ENCODE results near the gene MAP2K3.
"Not testable (repeated sequence)": the region's sequence is repeated elsewhere in the genome, so short reads cannot be mapped to it uniquely, and the experiment has no call there.

MAP2K3 gene

DNA sequence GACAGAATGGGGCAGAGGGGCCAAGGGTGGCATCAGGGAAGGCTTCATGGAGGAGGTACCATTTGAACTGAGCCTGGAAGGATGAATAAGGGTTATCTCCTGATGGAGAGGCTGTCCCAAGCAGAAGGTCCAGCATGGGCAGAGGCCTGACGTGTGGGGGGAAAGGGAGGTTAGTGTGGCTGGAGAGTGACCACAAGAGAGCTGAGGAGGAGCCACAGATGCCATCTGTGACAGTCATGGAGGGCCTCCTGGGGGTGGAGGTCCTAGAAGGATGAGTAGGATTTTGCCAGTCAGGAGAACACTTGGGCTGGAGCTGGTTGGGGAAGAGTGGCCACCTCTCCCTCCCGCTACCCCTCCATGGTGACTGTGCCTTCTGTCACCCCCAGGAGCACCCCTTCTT, 29.2 kb downstream of the MAP2K3 start:
- DNase-seq: not testable (repeated sequence)

DNA sequence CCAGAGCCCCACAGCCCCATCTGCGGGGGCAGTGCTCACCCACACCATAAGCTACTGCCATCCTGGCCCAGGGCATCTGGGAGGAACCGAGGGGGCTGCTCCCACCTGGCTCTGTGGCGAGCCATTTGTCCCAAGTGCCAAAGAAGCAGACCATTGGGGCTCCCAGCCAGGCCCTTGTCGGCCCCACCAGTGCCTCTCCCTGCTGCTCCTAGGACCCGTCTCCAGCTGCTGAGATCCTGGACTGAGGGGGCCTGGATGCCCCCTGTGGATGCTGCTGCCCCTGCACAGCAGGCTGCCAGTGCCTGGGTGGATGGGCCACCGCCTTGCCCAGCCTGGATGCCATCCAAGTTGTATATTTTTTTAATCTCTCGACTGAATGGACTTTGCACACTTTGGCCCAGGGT, 29.8 kb downstream of the MAP2K3 start:
- DNase-seq: not testable (repeated sequence)

DNA sequence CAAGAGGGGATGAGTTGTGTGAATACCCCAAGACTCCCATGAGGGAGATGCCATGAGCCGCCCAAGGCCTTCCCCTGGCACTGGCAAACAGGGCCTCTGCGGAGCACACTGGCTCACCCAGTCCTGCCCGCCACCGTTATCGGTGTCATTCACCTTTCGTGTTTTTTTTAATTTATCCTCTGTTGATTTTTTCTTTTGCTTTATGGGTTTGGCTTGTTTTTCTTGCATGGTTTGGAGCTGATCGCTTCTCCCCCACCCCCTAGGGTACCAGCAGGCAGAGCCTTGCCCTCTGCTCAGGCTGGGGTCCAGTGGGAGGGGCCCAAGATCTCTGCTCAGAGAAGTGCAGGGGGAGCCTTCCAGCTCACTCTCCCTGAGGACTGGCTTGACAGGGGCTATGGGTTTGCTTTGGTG, 30.2 kb downstream of the MAP2K3 start:
- not testable (repeated sequence) for DNase-seq

DNA sequence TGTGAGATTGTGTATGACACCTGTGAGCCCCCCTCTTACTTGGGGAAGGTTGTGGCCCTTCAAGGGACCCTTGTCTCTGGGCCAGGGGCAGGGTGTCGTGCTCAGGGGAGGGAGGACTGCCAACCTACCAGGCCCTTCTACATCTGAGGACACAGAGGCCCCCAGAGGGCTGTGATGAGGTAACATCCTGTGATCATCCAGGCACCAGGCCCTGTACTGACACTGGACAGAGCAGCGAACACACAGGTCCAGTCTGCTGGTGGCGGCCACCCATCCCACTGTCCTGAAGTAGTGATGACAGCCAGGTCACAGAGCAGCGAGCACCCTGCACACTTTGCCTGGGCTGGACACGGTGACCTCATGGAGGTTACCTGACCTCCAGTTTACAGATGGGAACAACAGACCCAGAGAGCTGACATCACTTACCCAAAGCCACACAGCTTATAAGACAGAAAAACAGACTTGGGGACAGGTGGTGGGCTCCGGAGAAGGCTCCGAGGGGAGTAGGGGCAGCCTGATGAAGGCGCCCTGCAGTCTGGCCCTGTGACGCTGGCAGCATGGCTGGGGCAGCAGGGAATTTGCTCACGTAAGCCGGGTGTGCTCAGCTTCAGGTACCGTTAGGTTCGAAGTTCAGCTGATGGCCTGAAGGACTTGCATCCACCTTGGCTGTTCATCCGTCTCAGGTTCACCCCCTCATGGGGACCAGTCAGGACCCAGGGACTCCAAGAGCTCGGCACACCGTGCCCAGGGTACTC, 30.9 kb downstream of the MAP2K3 start:
- DNase-seq: peak; percentile 16

DNA sequence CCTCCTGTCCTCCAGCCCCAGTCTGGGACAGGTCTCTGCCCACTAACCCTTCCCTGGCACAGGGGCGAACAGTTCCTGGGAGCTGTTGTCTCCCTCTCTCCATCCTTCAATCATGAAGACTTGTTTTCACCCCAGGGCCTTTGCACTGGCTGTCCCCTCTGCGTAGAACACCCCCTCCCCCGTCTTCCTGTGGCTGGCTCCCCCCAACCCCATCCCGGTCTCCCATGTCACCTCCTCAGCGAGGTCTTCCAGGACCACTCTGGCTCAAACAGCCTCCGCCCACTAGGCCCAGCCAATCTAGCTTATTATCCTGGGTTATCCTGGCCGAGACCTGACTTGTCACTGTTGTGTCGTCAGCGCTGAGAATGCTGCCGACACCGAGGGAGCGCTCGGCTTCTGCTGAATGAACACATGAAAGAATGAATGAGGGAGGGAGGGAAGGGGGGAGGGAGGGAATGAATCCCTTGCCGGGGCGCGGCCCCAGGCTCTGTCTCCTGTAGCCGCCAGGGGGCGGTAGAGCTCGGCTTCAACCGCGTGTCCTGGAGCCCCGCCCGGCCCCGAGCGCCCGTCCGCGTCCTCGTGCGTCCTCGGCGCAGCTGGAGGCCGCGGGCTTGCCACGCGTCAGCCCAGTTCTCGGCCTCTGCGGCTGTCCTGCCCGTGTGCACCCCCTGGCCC, 31.8 kb downstream of the MAP2K3 start:
- not testable (repeated sequence) for DNase-seq

DNA sequence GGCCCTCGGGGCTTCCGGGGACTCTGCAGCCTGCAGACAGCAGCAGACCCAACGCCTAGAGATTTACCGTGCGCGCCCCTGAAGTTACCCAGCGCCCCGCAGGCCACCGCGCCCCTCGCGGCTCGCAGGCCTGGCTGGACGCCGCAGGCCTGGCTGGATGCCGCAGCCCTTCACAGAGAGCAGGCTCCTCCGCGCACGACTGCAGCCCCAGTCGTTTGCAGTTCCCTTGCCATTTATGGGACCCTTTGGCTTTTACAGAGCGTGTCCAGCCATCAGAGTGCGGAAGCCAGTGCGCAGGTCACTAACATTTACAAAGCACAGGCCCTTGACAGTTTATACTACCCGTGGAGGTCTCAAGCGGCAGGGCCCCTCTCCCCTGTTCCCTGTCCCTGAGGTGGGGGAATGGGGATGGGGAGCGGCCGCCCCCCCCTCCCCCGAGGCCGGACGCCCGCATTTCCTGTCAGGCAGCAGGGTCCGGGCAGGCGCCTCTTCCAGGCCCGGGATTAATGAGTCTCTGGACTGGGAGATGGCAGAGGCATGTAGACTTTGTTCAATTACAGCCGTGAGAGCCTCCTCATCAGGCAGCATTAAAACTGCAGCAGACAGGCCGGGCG, 32.5 kb downstream of the MAP2K3 start:
- peak; percentile 54 for DNase-seq

DNA sequence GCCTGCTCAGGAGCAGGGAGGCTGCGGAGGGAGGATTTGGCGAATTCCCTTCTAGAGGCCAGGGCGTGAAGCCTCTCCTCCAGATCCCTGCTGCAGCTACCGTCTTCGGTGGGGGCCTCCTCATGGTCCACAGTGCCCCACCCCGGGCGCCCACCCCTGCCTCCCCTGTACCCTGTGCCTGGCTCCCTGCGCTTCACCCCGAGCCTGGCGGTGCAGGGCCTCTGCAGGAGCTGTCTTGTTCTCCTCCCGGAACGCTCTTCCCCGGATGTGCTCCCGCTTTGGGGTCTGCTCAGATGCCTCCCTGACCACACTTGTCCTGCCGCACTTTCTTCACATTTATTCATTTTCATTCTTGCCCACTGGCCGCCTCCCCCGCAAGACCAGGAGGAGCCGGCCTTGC, 33.3 kb downstream of the MAP2K3 start:
- DNase-seq: not testable (repeated sequence)

DNA sequence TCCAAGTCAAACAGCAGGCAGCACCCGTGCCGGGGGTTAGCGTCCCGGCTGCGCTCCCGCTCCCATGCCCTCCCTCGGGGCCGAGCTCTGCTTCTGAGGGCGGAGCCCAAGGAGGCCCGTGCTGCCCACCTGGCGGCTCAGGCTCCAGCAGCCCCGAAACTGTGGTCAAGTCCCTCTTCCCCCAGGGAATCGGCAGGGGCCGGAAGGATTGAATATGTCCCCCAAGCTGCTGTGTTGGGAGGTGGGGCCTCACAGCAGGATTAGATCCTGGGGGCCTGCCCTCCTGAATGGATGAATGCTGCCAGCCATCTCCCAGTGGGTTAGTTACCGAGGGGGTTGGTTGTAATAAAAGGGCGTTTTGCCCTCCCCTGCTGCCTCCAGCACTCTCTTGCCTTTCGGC, 33.9 kb downstream of the MAP2K3 start:
- DNase-seq: no peak

DNA sequence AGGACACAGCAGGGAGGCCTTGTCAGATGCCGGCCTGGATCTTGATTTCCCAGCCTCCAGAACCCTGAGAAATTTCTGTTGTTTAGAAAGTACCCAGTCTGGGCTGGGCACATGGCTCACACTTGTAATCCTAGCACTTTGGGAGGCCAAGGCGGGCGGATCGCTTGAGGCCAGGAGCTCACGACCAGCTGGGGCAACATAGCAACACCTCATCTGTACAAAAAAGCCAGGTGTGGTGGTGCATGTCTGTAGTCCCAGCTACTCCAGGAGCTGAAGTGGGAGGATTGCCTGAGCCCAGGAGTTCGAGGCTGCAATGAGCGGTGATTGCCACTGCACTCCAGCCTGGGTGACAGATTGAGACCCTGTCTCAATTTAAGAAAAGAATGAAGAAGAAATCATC, 34.3 kb downstream of the MAP2K3 start:
- DNase-seq: not testable (repeated sequence)

DNA sequence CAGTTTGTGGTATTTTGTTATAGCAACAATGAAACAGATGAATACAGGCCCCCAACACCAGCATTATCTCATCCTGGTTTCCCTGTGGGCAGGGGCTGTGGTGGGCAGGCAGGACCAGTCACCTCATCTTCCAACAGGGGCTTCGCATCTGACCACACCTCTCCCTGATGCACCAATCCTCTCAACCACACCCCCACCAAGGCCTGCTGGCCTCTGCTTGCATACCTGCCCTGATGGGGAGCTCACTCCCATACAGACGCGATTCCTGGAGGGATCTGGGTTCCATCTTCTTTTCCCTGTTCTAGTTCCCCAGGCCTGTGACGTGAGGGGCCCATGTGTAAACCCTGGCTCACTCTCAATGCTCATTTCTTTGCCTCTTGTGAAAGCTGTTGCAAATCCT, 34.7 kb downstream of the MAP2K3 start:
- DNase-seq: not testable (repeated sequence)

DNA sequence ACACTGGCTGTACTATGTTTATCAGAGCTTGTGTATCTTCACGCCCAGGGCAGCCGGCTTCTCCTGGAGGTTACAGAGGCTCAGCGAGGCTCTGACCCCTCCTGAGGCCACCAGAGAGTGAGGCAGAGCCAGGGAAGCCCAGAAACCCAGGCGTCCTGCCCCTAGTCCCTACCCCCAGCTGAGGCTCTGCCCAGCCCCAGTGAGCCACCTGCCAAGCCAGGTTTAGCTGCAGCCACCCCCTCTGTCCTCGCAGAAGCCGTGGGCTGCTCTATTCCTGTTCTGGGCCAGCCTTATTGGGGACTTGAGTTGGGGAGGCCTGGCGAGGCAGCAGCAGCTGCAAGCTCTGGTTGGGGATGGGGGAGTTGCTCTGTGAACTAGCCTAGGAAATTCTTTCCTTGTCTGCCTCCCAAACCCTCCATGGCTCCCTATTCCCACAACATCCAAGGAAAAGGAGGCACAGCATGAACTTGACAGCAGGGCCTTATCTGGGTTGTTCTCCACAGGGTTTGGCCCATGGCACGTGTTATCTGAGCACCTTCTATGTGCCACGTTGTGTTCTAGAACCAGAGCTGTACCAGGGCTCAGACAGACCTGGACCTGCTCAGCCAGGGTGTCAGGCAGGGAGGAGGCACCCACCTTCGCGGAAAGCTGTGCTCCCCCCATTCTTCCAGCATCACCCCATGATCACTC, 35.3 kb downstream of the MAP2K3 start:
- DNase-seq: not testable (repeated sequence)

DNA sequence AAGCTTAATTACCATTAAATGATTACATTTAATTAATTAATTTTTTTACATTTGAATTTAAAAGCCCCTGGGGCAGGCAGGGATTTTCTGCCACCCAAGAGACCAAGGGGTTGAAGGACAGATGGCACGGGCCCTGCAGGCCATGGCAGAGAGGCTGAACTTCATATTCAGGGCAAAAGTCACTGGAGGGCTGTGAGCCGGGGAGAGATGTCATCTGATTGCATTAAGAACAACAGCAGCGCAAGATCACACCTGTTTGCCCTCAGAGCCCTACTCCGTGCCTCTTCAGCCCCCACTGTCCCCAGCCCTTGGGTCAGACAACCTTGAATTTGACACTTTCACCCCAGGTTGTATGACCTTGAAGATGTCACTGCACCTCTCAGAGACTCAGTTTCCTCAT, 35.9 kb downstream of the MAP2K3 start:
- not testable (repeated sequence) for DNase-seq

DNA sequence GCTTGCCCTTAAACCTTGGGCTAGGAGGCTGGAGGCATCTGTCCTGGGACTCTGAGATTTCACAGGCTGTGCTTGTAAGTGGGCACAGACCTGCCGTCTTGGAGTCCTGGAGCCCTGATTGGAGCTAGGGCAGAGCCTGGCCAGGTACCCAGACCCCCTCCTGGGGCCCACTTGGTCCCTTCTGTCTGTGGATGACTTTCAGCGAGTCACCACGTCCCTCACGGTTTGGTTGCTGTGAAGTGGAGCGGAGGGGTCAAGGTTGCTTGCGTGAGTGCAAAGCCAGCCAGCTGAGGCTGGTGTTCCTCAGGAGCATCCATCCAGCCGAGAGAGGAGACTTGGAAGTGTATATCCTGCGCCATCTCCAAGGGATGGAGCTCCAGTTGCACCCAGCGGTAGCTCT, 36.5 kb downstream of the MAP2K3 start:
- DNase-seq: not testable (repeated sequence)

DNA sequence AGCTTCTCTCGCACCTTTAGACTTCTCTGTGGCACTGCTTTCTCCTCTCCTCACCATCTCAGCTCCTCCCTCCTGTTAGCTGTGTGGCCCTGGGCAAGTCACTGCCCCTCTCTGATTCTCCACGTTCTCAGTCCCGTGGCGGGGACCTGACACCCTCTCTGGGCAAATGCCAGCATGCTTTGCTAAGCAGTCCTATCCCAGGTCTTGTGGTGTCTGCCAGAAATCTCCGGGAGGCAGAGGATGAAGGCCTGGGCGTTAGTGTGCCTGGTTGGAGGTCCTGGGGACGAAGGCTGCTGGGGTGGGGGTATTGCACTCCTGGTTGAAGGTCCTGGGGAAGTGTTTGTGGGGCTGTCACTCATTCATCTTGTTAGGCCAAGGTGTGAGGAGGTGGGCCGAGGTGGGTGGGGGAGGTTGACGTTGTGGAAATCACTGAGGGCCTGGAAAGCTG, 37.3 kb downstream of the MAP2K3 start:
- not testable (repeated sequence) for DNase-seq

DNA sequence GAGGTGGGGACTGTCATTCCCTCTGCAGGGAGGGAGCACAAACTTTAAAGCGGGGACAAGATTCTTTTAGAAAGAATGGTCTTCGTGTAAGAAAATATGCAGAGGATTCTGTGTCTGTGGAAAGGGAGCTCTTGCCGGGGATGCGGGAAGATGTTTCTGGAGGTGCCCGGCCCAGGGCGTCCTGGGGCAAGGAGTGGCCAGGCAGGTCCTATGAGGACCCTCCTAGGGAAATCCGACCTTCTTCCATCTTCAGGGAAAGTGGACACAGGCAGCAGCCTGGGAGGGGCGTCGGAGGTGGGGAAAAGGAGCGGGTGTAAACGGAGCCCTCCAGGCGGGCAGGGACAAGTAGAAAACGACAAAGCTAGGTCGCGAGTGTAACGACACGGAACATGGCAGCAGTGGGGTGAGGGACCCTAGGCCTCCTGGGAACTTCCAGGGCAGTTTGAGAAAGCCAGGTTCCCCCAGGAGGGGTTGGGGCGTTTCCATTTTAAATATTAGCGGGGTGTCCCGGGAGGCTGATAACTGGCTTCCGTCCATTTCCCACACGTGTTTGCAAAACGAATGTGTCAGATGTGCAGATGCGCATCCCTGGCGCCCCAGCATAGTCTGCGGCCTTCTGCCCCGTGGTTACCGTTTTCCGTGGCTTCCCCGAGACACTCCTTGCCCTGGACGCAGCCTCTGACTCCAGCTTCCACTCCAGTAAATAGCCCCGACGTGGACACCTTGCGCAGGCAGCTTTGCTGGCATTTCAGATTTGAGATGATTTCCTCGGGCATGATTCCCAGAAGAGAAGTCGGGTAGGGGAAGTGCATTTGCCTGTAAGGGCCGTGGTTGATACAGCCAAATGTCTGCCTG, 39.0 kb downstream of the MAP2K3 start:
- DNase-seq: not testable (repeated sequence)

DNA sequence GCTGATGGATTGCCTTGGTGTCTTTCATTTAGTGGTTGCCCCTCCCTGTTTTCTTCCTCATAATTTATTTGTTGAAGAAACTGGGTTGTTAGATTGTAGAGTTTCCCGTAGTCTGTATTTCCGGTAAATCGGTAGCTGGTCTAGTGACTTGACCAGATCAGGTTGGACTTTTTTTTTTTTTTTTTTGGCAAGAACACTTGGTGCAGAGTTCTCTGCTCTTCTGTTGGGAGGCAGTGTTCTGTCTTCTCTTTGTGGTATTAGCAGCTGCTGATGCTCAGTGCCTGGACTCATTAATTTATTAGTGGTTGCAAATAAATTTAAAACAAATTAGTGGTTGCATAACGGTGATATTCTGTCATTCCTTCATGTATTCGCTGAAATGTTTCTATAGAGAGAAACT, 40.2 kb downstream of the MAP2K3 start:
- DNase-seq: not testable (repeated sequence)

DNA sequence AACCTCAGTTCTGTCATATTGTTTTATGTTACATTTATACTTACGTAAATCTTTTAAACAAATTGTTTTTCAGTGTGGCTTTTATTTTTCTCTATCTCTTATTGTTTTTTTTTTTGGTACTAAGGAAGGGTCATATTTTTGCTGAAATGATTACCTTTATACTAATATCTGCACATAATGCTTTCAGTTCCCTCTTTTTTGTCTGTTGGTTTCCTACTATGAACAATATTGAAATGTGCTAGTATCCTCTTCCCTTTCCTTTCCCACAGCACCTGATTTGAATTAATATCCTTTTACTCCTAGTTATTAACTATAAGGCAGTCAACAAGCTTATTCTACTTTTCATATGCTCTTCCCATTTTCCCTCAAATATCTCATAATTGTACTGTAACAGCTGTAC, 43.4 kb downstream of the MAP2K3 start:
- DNase-seq: not testable (repeated sequence)

DNA sequence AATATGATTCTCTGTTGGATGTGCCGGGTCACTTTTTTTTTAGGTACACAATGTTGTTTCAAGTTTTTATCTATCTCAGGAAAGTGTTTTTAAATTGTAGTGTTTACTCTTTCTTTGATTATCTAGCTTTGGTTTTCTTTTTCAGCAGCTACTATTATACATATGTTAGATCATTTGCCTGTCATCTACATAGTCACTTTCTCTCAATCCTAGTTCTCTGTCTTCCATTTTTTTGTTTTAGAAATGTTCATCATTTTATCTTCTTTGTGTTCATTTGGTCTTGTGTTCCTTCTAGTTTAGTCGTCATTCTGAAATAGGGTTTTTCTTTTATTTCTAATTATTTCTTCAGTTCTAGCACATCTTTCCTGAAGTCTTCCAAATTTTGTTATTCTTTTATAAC, 44.3 kb downstream of the MAP2K3 start:
- DNase-seq: not testable (repeated sequence)

DNA sequence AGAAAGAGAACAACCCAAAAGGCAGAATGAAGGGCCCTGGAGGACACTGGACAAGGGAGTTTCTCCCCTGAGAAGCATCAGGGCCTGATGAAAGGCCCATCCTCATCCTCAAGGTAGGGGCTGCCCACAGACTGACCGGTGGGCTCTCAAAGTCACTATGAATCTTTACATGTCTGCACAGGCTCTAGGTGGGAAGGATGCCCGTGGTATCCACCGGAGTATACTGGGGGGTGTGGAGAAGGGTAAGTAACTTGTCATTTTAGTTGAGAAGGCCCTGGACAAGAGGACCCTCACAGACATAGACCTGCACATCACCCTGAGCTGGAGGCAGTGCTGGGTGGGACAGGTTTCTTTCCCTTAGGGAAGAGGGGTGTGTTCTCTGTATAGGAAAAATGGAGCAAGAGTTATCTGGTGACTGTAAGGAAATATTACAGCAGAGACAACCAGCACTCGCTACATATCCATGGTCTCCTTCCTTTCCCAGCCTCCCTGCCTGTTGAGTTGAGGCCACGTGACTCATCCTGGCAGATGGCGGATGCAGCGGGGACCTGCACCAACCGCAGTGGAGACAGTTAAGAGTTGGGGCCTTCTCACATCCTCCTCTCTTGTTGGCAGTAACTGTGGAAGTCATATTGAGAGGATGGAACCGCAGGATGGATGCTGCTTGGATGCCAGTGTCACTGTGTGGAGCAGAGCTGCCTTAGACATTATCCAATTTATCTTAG, 46.1 kb downstream of the MAP2K3 start:
- DNase-seq: no peak

DNA sequence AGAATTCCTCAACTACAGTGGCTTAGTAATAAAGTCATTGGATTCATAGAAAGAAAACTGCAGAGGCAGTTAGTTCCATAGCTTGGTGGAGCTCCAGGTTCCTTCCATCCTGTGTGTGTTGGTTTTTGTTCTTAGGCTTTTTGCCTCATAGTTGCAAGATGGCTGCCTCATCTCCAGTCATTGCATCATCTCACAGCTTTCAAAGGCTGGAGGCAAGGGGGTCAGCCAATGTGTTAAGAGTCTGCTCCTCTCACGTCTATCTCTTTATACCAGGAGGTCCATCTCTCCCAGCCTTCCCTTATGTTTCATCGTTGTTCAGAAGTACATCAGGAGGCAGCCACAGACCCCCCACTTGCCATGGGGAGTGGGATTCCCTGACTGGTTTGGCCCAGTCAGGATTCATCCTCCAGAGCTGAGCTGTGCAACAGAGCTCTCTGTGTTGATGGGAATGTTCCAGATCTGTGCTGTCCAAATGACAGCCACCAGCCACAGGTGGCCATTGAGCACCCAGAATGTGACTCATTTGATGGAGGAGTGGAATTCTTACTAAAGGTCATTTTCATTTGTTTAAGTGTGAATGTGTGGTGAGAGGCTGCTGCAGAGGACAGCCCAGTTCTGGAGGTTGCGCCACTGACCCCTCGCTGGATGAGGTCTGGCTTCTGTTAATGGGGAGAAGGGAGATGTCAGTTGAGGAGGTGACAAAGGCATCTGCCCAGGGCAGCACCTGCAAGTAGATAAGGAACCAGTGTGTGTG, 52.2 kb downstream of the MAP2K3 start:
- not testable (repeated sequence) for DNase-seq
